IPS-NIHi7 (cell line): ENCODE data around the gene RNPEP.
"Not testable (repeated sequence)": the region's sequence is repeated elsewhere in the genome, so short reads cannot be mapped to it uniquely, and the experiment has no call there.

Experiments used
- DNase-seq: peaks from one replicate; pipeline ENCODE4 v3.0.0; 2012; ENCODE audit warnings: mixed read lengths; ENCODE audit errors: extremely low spot score

RNPEP gene

DNA sequence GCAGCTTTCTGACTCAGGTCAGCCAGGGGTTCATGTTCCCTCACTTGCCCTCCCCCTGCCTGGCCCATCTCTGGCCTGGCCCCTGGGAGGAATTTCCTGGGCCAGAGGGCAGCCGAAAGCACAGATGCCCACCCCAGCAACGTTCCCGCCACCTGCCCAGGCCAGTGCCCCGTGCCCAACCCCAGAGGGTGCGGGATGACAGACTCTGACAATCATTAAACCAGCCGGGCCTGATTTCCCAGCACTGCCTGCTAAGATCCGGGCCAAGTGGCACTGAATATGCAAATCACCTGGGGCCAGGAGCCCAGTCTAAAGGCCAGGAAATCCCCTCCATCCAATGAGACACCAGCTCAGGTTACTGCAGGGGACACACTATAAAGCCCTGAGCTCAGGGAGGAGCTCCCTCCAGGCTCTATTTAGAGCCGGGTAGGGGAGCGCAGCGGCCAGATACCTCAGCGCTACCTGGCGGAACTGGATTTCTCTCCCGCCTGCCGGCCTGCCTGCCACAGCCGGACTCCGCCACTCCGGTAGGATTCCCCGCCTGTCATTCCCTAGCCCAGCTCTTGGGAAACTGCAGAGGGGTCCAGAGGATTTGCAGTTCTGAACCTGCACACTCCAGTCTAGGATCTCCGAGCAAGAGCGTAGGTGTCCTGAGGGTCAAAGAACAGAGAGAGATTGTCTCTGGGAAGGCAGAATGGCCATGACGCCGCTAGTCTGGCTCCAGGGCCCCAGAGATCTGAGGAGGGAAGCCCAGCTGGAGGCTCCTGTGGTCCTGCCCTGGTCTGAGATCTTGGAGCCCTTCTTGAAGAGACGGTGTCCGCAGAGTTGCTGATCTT lies 27.9 kb downstream of the RNPEP start, which contains the start of gene ELF3:
TSS of gene ELF3 (plus strand) at position 408 of the 836 bp plus-strand sequence. CDS start 550 bp downstream, outside the sequence.
- peak; percentile 95 for DNase-seq

DNA sequence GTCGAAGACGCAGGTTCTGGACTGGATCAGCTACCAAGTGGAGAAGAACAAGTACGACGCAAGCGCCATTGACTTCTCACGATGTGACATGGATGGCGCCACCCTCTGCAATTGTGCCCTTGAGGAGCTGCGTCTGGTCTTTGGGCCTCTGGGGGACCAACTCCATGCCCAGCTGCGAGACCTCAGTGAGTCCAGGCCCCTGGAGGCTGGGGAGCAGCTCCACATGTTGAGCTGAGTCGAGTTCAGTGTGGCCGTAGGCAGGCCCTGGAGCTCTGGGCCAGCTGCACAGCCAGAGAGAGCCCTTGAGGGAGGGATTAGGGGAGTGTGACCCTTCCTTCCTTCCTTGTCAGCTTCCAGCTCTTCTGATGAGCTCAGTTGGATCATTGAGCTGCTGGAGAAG lies 29.5 kb downstream of the RNPEP start:
- DNase-seq: no peak

DNA sequence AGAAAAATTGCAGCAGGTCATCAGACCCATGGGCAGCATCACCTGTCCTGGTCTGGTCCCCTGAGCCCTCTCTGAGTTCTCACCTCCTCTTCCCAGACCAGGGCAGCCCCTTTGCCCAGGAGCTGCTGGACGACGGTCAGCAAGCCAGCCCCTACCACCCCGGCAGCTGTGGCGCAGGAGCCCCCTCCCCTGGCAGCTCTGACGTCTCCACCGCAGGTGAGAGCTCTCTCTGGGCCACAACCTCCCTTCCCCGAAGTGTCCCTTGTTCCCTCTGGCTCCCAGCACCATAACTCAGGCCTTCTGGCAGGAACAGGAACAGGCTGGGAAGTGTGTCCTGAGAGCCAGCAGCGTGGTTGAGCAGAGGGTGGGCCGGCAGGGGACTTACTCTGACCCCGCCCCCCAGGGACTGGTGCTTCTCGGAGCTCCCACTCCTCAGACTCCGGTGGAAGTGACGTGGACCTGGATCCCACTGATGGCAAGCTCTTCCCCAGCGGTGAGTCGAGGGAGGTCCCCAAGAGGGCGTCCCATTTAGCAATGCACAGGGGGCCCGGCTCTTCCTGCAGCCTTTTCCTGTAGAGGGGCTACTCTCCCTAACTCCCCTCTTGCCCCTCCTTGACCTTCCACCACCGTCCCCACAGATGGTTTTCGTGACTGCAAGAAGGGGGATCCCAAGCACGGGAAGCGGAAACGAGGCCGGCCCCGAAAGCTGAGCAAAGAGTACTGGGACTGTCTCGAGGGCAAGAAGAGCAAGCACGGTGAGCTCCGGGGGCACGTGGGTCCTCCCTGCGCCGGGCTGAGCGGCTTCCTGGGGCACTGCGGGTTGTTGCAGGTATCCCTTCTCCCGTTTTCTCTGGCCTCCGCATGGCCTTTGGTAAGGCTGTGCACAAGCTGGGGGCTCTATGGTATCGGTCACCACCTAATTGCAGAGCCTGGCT lies 30.4 kb downstream of the RNPEP start:
- DNase-seq: no peak

DNA sequence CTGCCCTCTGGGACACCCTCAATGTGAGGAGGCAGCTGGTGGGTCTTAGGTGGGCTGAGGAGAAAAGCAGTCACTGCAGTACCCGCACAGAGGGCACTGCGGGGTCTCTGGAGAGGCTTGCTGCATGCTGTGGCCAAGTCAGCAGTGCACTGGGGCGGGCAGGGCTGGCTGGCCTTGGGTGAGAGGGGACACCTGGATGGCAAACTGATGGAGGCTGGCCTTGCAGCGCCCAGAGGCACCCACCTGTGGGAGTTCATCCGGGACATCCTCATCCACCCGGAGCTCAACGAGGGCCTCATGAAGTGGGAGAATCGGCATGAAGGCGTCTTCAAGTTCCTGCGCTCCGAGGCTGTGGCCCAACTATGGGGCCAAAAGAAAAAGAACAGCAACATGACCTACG lies 31.2 kb downstream of the RNPEP start:
- DNase-seq: no peak

DNA sequence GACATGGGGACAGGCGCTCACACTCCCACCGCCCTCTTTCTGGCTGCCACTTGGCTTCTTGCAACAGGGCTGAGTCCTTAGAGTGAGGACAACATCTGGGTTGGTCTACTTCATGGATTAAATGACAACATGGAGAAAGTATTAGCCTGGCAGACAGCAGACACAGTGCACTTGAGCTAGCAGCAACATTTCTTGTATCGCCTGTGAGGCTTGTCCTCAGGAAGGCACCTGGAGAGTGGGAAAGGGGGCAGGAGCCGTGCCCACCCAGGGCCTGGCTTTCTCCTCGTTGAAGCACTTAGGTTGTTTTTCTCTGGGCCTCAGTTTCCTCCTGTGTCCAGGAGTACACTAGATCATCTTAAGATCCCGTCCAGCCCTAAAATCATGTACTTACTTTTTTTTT lies 31.6 kb downstream of the RNPEP start:
- no peak for DNase-seq

DNA sequence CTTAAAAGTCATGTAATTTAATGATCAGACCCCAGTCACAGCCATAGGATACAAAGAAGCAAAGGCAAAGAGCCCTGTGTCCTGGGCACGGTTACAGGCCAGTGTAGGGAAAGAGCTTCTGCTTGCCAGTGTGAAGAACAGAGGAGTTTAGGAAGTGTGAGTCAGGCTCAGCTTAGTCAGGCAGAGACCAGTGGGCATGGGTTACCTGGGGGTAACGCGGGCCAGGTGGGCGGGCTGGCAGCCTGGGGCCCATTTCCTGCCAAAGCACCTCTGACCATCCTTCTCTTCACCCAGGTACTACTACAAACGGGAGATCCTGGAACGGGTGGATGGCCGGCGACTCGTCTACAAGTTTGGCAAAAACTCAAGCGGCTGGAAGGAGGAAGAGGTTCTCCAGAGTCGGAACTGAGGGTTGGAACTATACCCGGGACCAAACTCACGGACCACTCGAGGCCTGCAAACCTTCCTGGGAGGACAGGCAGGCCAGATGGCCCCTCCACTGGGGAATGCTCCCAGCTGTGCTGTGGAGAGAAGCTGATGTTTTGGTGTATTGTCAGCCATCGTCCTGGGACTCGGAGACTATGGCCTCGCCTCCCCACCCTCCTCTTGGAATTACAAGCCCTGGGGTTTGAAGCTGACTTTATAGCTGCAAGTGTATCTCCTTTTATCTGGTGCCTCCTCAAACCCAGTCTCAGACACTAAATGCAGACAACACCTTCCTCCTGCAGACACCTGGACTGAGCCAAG lies 32.6 kb downstream of the RNPEP start:
- no peak for DNase-seq

DNA sequence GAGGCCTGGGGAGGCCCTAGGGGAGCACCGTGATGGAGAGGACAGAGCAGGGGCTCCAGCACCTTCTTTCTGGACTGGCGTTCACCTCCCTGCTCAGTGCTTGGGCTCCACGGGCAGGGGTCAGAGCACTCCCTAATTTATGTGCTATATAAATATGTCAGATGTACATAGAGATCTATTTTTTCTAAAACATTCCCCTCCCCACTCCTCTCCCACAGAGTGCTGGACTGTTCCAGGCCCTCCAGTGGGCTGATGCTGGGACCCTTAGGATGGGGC lies 33.2 kb downstream of the RNPEP start:
- no peak for DNase-seq

DNA sequence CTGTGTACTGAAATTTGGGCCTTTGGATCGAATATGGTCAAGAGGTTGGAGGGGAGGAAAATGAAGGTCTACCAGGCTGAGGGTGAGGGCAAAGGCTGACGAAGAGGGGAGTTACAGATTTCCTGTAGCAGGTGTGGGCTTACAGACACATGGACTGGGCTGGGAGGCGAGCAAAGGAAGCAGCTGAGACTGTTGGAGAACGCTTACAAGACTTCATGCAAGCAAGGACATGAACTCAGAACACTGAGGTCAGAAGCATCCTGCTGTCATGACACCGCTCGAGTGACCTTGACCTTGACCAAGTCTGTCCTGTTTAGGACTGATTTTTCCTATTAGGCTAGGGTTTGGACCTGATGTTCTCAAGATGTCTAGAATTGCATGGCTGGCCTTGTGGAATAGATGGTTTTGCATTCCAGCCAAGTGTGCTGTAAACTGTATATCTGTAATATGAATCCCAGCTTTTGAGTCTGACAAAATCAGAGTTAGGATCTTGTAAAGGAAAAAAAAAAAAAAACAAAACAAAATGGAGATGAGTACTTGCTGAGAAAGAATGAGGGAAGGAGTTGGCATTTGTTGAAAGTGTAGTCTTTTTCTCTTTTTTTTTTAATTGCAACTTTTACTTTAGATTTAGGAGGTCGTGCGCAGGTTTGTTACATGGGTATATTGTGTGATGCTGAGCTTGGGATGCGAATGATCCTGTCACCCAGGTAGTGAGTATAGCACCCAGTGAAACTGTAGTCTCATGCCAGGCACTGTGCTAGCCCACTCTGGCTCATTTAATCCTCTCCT lies 33.8 kb downstream of the RNPEP start:
- DNase-seq: no peak

DNA sequence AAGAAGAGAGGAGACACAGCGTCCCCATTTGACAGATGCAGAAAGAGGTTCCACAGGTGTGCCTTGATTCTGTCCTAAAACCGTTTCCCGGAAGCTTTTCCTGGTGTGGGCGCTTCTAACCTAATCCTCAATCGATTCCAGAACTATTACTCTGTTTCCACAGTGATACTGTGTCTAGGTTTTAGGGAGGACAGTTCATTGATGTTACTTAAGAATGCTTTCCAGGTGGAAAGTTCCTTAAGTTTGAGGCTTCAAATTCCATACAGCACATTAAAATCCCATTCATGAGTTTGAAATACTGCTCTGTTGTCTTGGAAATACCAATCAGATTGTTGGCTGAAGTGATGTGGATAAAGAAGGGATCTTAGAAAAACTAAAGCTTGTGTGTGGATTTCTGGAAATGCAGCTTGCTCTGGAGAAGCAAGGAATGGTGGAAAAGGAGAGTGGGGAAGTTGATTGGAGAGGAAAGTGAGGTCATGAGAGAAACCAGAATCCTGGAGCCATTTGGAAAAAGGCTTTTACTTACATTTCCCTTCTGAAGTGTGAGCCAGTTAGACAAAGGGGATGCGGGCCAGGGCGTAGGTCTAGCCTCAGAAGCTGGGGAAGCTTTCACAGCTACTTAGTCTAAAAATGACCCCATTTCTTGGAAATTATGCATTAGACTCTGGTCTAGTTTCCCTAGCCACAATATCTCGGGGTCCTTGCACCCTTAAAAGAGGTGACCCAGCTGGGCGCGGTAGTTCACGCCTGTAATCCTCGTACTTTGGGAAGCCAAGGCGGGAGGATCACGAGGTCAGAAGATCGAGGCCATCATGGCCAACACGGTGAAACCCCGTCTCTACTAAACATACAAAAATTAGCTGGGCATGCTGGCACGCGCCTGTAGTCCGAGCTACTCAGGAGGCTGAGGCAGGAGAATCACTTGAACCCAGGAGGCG lies 34.6 kb downstream of the RNPEP start:
- DNase-seq: no peak

DNA sequence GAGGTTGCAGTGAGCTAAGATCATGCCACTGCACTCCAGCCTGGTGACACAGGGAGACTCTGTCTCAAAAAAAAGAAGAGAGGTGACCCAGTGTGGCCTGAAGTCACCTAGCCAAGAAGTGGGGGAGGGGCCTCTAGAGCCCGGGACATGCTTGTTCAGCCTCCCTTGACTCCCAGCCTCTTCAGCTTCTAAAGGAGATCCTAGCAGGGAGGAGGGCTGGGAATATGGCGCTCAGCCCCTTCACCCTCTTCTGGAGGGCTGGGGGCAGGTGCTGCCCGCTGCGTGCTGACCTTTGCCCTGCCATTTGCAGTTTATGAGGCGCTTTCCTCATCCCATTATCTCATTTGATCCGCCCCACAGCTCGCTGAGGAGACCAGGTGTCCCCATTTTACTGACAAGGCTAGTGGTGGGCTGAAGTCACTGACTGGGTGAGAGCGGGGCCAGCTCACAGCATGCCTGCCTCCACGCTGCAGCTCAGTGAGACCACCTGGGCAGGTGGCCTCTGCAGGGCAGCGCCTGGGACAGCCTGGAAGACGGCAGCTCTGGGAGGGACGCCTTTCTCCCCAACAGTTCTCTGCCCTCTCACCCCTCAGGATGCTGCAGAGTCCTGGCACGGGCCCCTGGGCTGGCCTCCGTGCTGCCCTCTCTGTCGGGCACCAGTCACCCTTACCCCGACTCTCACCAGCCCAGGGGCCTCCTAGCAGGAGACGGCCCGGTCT lies 35.5 kb downstream of the RNPEP start:
- no peak for DNase-seq

DNA sequence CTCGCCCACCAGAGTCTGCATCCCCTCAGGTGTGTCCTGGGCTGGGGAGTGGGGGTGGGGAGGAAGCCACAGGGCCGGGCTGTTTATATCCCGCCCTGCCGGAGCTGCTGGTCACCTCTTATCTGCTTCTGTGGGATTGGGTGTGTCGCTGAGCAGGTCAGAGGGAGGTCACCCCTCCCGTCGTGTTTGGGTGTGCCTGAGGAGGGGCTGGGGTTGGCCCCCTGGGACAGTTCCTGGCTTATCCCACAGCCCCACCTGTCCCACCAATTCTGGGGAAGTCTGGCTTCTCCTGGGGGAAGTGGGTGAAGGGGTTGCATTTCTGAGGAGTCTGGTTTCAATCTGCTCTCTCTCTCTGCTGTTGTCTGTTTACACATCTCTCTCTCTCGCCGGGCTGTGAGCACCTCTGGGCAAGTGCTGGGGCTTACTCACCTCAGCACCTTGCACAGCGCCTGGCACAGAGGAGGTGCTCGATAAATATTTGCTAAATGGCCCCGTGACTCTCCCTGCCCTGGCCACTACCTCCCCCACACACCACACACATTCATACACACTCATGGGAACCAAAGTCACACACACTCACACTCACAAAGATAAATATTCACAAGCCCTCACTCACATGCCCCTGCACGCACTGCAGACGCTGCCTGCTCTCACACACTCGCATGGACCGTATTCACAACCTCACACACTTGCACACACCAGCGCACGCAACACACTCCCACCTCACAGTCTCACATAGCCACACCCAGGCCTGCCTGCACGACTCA lies 36.2 kb downstream of the RNPEP start:
- DNase-seq: no peak

DNA sequence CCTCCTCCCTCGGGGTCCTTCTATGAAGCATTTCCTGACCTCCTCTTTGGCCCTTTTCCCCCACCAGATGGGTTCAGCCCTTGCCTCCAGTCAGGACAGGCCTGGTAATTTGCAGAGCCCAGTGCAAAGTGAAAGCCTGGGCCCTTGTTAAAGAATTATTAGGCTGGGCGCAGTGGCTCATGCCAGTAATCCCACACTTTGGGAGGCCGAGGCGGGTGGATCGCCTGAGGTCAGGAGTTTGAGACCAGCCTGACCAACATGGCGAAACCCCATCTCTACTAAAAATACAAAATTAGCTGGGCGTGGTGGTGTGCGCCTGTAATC lies 36.7 kb downstream of the RNPEP start:
- not testable (repeated sequence) for DNase-seq

DNA sequence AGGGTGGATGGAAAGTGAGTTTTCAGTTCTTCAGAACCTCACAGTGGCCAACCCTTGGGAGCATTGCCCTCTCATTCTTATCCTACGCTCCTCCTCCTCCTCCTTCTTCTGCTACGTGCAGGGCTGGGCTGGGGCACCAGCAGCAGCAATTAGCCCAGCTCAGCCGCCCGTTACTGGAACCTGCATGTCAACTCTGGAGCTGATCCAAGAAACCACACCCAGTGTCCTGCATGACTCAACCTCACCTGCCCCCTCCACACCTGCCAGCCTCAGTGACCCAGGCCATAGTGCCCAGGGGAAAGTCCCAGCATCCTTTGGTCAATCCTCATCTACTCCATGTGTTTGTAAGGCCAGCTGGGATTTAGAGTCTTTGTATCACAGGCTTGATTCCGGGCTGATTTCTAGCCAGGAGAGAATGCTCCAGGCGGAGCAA lies 40.6 kb downstream of the RNPEP start:
- no peak for DNase-seq

DNA sequence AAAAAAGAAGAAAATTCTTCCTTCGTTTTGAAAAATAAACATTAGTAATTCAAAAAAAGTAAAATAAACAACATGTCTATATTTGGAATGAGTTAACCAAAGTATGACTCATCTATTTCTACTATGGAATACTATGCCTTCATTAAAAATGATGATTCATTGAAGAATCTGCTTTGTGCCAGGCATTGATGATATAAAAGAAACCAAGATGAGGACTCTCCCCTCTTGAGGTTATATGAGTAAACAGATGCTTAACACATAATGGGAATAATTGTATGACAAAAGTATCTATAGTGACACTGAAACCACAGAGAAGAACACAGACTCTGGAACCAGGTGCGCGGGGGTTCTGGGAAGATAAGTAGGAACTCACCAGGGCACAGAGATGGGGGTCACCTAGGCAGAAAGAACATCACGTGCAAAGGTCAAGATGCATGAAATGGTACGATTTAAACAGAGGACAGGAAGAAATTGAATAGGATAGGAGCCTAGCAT lies 46.8 kb downstream of the RNPEP start:
- no peak for DNase-seq

DNA sequence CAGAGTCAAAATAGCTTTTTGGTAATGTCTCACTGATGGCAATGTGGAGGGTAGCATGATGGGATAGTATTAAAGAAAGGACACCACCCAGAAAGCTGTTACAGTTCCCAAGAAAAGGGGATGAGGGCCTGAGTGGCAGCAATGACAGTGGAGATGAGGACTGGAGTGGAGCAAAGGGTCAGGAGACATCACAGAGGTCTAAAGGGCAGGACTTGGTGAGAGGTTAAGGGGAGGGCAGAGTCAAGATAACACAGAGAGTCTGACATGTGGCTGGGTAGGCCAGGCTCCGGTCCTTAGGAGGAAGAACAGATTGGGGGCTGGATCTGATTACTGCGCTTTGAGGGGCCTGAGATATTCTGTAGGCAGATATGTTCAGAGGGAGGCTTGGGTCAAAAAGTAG lies 47.3 kb downstream of the RNPEP start:
- DNase-seq: no peak

DNA sequence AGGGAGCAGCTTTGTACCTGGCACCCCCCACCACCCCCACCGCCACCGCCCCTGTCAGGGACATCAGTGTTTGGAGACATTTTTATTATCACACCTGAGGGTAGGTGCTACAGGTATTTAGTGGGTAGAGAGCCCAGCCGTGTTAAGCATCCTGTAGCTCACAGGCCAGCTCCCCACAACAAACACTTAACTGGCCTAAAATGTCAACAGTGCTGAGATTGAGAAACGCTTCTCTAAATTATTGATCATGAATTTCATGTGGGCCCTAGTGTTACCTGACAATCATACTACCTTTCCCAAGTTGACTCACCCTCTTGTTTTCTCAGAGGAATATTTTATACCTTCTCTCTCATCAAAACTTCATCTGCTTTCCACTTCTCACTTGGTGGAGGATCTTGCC lies 49.3 kb downstream of the RNPEP start:
- no peak for DNase-seq

DNA sequence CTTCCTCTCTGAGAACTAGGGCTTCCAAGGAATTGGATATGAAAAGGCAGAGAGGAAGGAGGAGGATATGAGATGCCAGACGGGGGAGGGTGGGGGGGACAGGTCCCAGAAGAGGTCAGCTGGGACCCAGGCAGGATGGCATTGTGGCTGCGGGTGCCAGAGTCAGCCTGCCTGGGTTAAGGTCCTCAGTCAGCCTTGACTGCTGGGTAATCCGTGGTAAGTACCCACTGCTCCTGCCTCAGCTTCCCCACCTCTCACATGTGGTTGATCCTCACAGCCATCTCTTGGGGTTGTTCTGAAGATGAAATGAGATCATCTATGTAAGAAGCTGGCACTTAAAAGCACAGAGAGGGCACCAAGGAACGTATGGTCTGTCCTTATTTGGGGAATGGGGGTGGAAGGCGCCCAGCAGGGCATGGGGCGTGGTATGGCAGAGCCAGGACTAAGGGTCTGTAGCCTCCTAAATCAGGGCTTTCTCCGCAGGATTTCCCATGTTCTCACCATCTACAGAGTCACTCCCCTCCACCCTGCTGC lies 51.8 kb downstream of the RNPEP start:
- DNase-seq: no peak

DNA sequence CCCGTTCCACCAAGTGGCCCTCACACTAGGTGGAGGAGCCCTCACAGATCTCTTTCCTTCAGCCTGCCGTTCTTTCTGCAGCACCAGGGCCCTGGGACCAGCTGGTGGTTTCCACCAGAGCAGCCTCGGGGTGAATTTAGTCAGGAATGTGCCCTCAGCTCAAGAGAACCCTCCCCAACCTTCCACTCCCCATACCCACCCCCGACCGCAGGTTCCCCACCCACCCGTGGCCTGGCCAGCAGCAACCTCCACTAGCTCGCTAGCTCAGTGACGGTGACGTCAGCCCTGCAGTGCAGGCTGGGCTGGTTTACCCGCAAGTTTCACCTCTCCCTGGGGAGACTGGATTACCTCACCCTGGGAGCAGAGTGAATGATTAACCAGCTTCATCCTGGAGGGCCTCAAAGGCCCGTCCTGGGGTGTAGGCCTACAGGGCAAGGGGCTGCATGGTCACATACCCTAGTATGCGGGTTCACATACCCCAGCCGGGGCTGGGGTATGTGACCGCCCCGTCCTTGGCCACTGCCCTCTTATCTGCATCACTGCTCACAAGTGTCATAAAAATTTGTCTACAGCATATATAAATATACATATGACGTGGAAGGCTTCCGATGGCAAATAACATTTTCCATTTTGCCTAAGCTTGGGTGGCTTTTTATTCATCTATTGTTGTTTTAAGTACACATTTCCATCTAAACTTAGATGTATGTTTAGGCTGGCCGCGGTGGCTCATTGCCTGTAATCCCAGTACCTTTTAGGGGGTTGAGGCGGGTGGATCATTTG lies 52.4 kb downstream of the RNPEP start:
- peak; percentile 62 for DNase-seq
